Neural progenitor cell (in vitro differentiated cells): ENCODE data around the gene TRMT1.

Experiments used
- CTCF ChIP-seq: fragments of 200-600 bp; sonication (generic); IDR thresholded peaks from 2 replicates; pipeline ENCODE4 v1.5.1; 2017; ENCODE audit warnings: antibody characterized with exemption, mild to moderate bottlenecking
- EZH2 ChIP-seq: fragments of 200-600 bp; sonication (generic); IDR thresholded peaks from 2 replicates; pipeline ENCODE4 v1.6.1; 2017; ENCODE audit warnings: antibody characterized with exemption, mild to moderate bottlenecking, moderate library complexity
- EZH2phosphoT487 ChIP-seq: fragments of 200-600 bp; sonication (generic); IDR thresholded peaks from 2 replicates; pipeline ENCODE4 v1.6.1; 2017; ENCODE audit warnings: antibody characterized with exemption

GRCh38 chr19:13116282-13117175, at the start of gene TRMT1:
- TF ChIP-seq CTCF (no peak), EZH2 (no peak), EZH2phosphoT487 (no peak)
